Superior temporal gyrus (tissue), 1 donor: Measurements from ENCODE around the gene NFKBIL1.

ENCODE experiments used
- DNase-seq: peaks from one replicate; pipeline ENCODE4 v3.0.0-alpha.2; 2016; ENCODE audit errors: extremely low spot score

The NFKBIL1 gene

GRCh38 chr6:31559958-31560696 is 12.7 kb downstream of the NFKBIL1 start:
- DNase-seq = no peak

- DNase-seq = no peak
Observed at GRCh38 chr6:31560697-31561058, 13.3 kb downstream of the NFKBIL1 start.

GRCh38 chr6:31567531-31568370 is 20.3 kb downstream of the NFKBIL1 start:
- no peak for DNase-seq

GRCh38 chr6:31568537-31568961 is 21.1 kb downstream of the NFKBIL1 start:
- DNase-seq = no peak

GRCh38 chr6:31569861-31570536 is 22.6 kb downstream of the NFKBIL1 start:
- no peak for DNase-seq

GRCh38 chr6:31572041-31572911 is 24.9 kb downstream of the NFKBIL1 start, which contains the start of gene LTA:
TSS of gene LTA (plus strand) at chr6:31572289. CDS start at chr6:31572743, 454 bp downstream.
- no peak for DNase-seq

GRCh38 chr6:31573239-31574105 is 26.1 kb downstream of the NFKBIL1 start:
- DNase-seq = no peak

- no peak for DNase-seq
Observed at GRCh38 chr6:31574106-31575061, 27.0 kb downstream of the NFKBIL1 start.

- no peak for DNase-seq
Observed at GRCh38 chr6:31575335-31575901, 28.0 kb downstream of the NFKBIL1 start, which contains the start of gene TNF. TSS of gene TNF (plus strand) at chr6:31575565. CDS start at chr6:31575742, 177 bp downstream.

GRCh38 chr6:31575952-31576685 is 28.7 kb downstream of the NFKBIL1 start:
- no peak for DNase-seq

- DNase-seq = no peak
Observed at GRCh38 chr6:31576897-31577578, 29.6 kb downstream of the NFKBIL1 start.

- DNase-seq = no peak
Observed at GRCh38 chr6:31577579-31577966, 30.2 kb downstream of the NFKBIL1 start.

GRCh38 chr6:31578184-31579118 is 31.0 kb downstream of the NFKBIL1 start:
- DNase-seq = no peak

GRCh38 chr6:31579119-31579505 is 31.7 kb downstream of the NFKBIL1 start:
- DNase-seq = no peak

- no peak for DNase-seq
Observed at GRCh38 chr6:31579546-31580437, 32.4 kb downstream of the NFKBIL1 start.

GRCh38 chr6:31580438-31580740 is 33.0 kb downstream of the NFKBIL1 start:
- DNase-seq = no peak
